ENCODE measurements around the gene CACNA1D. TPM values are rescaled to one million over a fixed set of nuclear protein-coding genes. Genes with fewer than 3 reads are reported as not detected.

Gene CACNA1D
- total RNA-seq, 2 experiments from 2014 or later, result 0.31 to 0.32 TPM

DNA sequence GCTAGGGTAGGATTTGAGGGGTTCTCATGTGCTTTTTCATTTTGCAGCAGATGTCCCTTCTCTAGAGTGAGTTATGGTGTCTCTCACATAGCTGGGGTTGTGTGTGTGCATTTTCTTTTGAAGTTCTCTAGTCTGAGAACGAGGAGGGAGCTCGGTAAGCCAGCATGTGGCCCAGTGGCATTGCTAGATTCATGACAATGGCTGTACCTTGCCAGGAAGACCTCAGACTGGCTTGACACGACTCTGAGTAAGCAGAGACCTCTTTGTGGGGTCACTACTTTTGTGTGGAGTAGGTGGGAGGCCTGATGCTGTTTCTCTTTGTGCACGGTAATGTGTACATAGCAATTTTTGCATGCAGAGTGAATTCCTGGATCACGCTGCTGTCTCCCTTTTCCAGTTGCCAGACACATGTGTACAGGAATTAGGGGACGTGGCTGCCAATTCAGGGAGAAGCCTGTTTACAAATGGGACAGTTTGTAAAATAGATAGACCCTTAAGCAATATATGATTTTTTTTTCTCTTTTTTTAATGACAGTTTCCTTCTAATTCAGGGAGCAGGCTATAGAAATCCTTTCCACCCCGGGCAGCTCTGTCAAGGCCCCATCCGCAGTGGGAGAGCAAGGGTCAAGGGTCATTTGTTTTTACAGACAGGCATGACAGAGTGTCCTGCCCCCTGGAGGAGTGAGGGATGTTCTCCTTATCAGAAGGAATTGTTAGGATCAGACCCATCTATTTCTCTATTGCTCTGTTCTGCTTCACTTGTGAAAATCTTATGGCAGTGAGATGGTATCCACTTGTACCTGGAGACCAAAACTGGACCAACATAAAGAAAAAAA, 4.6 kb downstream of the CACNA1D start:
- Mint-ChIP-seq H3K4me3 (no peak overlapping the region), H3K9me3 (ENCODE audit: insufficient read depth) (no peaks in the 10 kb centered on the region), H3K36me3 (ENCODE audit: low read depth) (no peaks in the 10 kb centered on the region), H3K4me1 (ENCODE audit: low read depth) (peaks cover 5% of the 10 kb centered on the region), H3K27ac (no peak overlapping the region), H3K27me3 (ENCODE audit: low read depth) (peaks cover 55% of the 10 kb centered on the region)
- POLR2A ChIA-PET, result no interaction called here
- DNase-seq, result no peak
- ATAC-seq, result no peak
- CTCF ChIA-PET, result no interaction called here

DNA sequence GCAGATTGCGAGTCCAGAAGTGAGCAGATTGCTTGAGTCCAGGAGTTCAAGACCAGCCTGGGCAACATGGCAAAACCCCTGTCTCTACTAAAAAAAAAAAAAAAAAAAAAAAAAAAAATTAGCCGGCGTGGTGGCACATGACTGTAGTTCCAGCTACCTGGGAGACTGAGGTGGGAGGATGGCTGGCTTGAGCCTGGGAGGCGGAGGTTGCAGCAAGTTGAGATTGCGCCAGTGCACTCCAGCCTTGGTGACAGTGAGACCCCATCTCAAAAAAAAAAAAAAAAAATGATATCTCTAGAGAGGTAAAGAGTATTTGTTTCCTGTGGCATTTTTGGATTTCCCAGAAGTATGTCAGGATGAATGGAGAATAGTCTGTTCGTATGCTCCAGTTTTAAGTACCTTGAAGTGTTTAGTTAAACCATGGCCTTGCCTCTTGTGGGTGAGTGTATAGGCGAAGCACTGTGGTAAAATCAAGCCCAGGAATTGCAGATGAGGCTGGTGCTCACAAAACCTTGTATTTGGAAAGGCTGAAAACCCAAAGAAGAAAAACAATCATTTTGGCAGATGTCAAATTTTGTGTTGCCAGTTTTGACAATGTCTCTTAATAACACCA, 5.9 kb downstream of the CACNA1D start:
- Mint-ChIP-seq H3K27me3 (ENCODE audit: low read depth) (peaks cover 51% of the 10 kb centered on the region), H3K4me3 (no peak overlapping the region), H3K4me1 (ENCODE audit: low read depth) (peaks cover 2% of the 10 kb centered on the region), H3K27ac (no peak overlapping the region), H3K36me3 (ENCODE audit: low read depth) (no peaks in the 10 kb centered on the region), H3K9me3 (ENCODE audit: insufficient read depth) (no peaks in the 10 kb centered on the region)
- POLR2A ChIA-PET, result no interaction called here
- CTCF ChIA-PET, result no interaction called here
- DNase-seq (no peak), ATAC-seq (no peak)

- no peaks in the 10 kb centered on the region for H3K4me1 Mint-ChIP-seq (ENCODE audit: low read depth)
- DNase-seq, result no peak
- POLR2A ChIA-PET, result no interaction called here
- peaks cover 44% of the 10 kb centered on the region for H3K27me3 Mint-ChIP-seq (ENCODE audit: low read depth)
- H3K9me3 Mint-ChIP-seq (ENCODE audit: insufficient read depth), result no peaks in the 10 kb centered on the region
- no peaks in the 10 kb centered on the region for H3K36me3 Mint-ChIP-seq (ENCODE audit: low read depth)
- no peak overlapping the region for H3K27ac Mint-ChIP-seq
- no peak for ATAC-seq
- H3K4me3 Mint-ChIP-seq, result no peak overlapping the region
- CTCF ChIA-PET, result no interaction called here
Measured at GRCh38 chr3:53501178-53501577, 6.8 kb downstream of the CACNA1D start.

GRCh38 chr3:53502737-53503136, 8.3 kb downstream of the CACNA1D start:
- Mint-ChIP-seq H3K4me3 (no peak overlapping the region), H3K4me1 (ENCODE audit: low read depth) (no peaks in the 10 kb centered on the region), H3K27ac (no peak overlapping the region), H3K36me3 (ENCODE audit: low read depth) (no peaks in the 10 kb centered on the region), H3K27me3 (ENCODE audit: low read depth) (peaks cover 29% of the 10 kb centered on the region), H3K9me3 (ENCODE audit: insufficient read depth) (no peaks in the 10 kb centered on the region)
- POLR2A ChIA-PET, result interaction anchor here (0.7 kb wide), 1 partner anchor 96 kb away, joined by 3 read pairs; no protein-coding TSS in a partner anchor
- ATAC-seq (no peak), DNase-seq (no peak)
- CTCF ChIA-PET, result no interaction called here

- CTCF ChIA-PET, result interaction anchor here (1.2 kb wide), 1 partner anchor 130 kb away, joined by 4 read pairs; no protein-coding TSS in a partner anchor
- POLR2A ChIA-PET, result interaction anchor here (0.7 kb wide), 1 partner anchor 35 kb away, joined by 3 read pairs; no protein-coding TSS in a partner anchor
Measured at GRCh38 chr3:53503195-53503594, 8.8 kb downstream of the CACNA1D start.

DNA sequence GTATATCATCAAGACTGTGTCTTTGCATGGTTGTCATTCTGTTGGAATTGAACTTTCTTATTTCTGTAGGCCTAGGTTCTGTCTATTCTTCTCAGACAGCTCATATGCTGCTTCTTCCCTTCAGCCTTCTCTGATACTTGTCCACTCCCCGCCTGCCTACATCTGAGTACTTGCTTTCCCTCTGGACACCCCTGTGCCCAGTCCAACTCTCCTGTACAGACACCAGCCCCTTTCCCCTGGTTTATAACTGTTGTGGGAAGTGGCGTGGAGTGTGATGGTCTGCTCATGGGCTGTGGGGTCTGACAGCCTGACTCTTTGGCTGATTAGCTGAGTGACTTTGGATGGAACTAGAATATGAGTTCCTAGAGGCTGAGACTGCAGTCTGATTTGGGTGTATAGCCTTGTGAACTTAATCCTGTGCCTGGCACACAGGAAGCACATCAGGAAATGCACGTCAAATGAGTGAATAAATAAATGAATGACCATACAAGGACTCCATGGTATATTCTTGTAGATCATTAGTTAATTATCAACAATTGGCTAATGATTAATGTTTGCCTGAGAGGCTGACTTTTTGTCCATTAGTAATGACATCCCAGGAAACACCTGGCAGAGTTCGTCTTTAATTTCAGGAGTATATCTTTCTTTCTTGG, 11.8 kb downstream of the CACNA1D start:
- Mint-ChIP-seq H3K27me3 (ENCODE audit: low read depth) (peaks cover 27% of the 10 kb centered on the region), H3K4me3 (no peak overlapping the region), H3K9me3 (ENCODE audit: insufficient read depth) (no peaks in the 10 kb centered on the region), H3K27ac (no peak overlapping the region), H3K4me1 (ENCODE audit: low read depth) (no peaks in the 10 kb centered on the region), H3K36me3 (ENCODE audit: low read depth) (no peaks in the 10 kb centered on the region)
- DNase-seq (no peak), ATAC-seq (no peak)
- ChIA-PET CTCF (no interaction called here), POLR2A (no interaction called here)

More at GRCh38 chr3:53503195-53503594, 8.8 kb downstream of the CACNA1D start:
- Mint-ChIP-seq H3K9me3 (ENCODE audit: insufficient read depth) (no peaks in the 10 kb centered on the region), H3K27me3 (ENCODE audit: low read depth) (peaks cover 25% of the 10 kb centered on the region), H3K4me1 (ENCODE audit: low read depth) (no peaks in the 10 kb centered on the region), H3K36me3 (ENCODE audit: low read depth) (no peaks in the 10 kb centered on the region), H3K27ac (no peak overlapping the region), H3K4me3 (no peak overlapping the region)
- DNase-seq, result no peak
- ATAC-seq, result no peak

DNA sequence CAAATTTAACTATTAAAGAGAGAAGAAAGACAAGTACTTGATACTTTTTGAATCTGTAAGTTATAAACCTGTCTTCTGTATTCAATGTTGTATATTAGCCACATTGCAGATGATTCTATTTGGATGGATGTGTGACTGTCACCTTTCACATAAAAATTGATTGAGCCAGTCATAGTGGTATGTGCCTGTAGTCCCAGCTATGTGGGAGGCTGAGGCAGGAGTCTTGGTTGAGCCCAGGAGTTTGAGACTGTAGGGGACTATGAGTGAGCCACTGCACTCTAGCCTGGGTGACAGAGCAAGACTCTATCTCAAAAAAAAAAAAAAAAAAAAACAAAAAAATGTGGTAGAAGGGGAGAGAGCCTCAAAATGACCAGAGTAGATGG, 12.3 kb downstream of the CACNA1D start:
- Mint-ChIP-seq H3K4me3 (no peak overlapping the region), H3K27ac (no peak overlapping the region), H3K9me3 (ENCODE audit: insufficient read depth) (no peaks in the 10 kb centered on the region), H3K27me3 (ENCODE audit: low read depth) (peaks cover 22% of the 10 kb centered on the region), H3K4me1 (ENCODE audit: low read depth) (no peaks in the 10 kb centered on the region), H3K36me3 (ENCODE audit: low read depth) (no peaks in the 10 kb centered on the region)
- ChIA-PET POLR2A (no interaction called here), CTCF (no interaction called here)
- ATAC-seq (no peak), DNase-seq (no peak)

- CTCF ChIA-PET, result no interaction called here
Measured at GRCh38 chr3:53509494-53509893, 15.1 kb downstream of the CACNA1D start.

DNA sequence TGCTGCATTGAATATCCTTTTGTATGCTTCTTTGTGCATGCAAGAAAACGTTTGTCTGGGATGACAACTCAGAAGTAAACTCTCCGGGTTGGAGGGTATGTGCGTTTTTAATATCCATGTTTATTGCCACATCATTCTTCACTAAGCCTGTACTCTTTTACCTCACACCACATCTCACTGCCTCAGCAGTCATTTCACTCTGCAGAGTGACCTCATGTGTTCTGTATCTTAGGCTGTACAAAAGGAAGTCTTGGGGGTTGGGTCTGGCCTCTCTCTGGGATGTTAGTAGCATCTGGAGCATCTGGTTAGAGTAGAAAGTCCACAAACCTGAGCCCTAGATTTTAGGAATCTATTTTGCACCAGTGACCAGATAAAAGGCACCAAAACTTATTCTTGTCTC, 16.1 kb downstream of the CACNA1D start:
- DNase-seq, result no peak

More at GRCh38 chr3:53509494-53509893, 15.1 kb downstream of the CACNA1D start:
- DNase-seq (no peak), ATAC-seq (no peak)
- H3K4me3 Mint-ChIP-seq, result no peak overlapping the region
- H3K9me3 Mint-ChIP-seq (ENCODE audit: insufficient read depth), result no peaks in the 10 kb centered on the region
- POLR2A ChIA-PET, result no interaction called here
- peaks cover 16% of the 10 kb centered on the region for H3K27me3 Mint-ChIP-seq (ENCODE audit: low read depth)
- H3K27ac Mint-ChIP-seq, result no peak overlapping the region
- no peaks in the 10 kb centered on the region for H3K4me1 Mint-ChIP-seq (ENCODE audit: low read depth)
- no peaks in the 10 kb centered on the region for H3K36me3 Mint-ChIP-seq (ENCODE audit: low read depth)

GRCh38 chr3:53511246-53511645, 16.8 kb downstream of the CACNA1D start:
- no peak overlapping the region for H3K27ac Mint-ChIP-seq
- peaks cover 16% of the 10 kb centered on the region for H3K27me3 Mint-ChIP-seq (ENCODE audit: low read depth)
- H3K4me3 Mint-ChIP-seq, result no peak overlapping the region
- DNase-seq (no peak), ATAC-seq (no peak)
- H3K9me3 Mint-ChIP-seq (ENCODE audit: insufficient read depth), result no peaks in the 10 kb centered on the region
- POLR2A ChIA-PET, result no interaction called here
- no peaks in the 10 kb centered on the region for H3K4me1 Mint-ChIP-seq (ENCODE audit: low read depth)
- CTCF ChIA-PET, result no interaction called here
- H3K36me3 Mint-ChIP-seq (ENCODE audit: low read depth), result no peaks in the 10 kb centered on the region

More for the DNA sequence above, 16.1 kb downstream of the CACNA1D start:
- Mint-ChIP-seq H3K4me3 (no peak overlapping the region), H3K4me1 (ENCODE audit: low read depth) (no peaks in the 10 kb centered on the region), H3K27ac (no peak overlapping the region), H3K36me3 (ENCODE audit: low read depth) (no peaks in the 10 kb centered on the region), H3K27me3 (ENCODE audit: low read depth) (peaks cover 16% of the 10 kb centered on the region), H3K9me3 (ENCODE audit: insufficient read depth) (no peaks in the 10 kb centered on the region)
- no peak for ATAC-seq
- ChIA-PET POLR2A (no interaction called here), CTCF (no interaction called here)

DNA sequence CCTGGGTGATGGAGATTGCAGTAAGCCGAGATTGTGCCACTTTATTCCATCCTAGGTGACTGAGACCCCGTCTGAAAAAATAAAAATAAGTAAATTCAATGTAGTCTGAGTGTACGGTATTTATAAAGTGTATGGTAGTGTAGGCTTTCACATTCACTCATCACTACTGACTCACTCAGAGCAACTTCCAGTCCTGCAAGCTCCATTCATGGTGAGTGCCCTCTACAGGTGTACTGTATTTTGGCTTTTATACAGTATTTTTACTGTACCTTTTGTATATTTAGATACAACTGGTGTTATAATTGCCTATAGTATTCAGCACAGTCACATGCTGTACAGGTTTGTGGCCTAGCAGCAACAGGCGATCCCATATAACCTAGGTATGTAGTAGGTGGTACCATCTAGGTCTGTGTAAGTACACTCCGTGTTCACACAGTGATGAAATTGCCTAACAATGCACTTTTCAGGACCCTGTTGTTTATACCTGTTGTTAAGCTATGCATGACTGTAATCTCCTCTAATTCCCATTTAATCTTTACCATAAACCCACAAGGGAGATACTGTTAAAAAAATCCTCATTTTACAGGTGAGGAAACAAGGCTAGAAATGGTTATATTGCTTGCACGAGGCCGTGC, 19.3 kb downstream of the CACNA1D start:
- CTCF ChIA-PET, result interaction anchor here (1.0 kb wide), 1 partner anchor 10 kb away, joined by 3 read pairs; no protein-coding TSS in a partner anchor

GRCh38 chr3:53516339-53516738, 21.9 kb downstream of the CACNA1D start:
- ATAC-seq (no peak), DNase-seq (no peak)
- no peaks in the 10 kb centered on the region for H3K4me1 Mint-ChIP-seq (ENCODE audit: low read depth)
- H3K27ac Mint-ChIP-seq, result no peak overlapping the region
- no peak overlapping the region for H3K4me3 Mint-ChIP-seq
- POLR2A ChIA-PET, result no interaction called here
- CTCF ChIA-PET, result no interaction called here
- no peaks in the 10 kb centered on the region for H3K9me3 Mint-ChIP-seq (ENCODE audit: insufficient read depth)
- H3K27me3 Mint-ChIP-seq (ENCODE audit: low read depth), result peaks cover under 1% of the 10 kb centered on the region
- H3K36me3 Mint-ChIP-seq (ENCODE audit: low read depth), result no peaks in the 10 kb centered on the region

More for the DNA sequence above, 19.3 kb downstream of the CACNA1D start:
- H3K4me3 Mint-ChIP-seq, result no peak overlapping the region
- ATAC-seq (no peak), DNase-seq (no peak)
- no peaks in the 10 kb centered on the region for H3K4me1 Mint-ChIP-seq (ENCODE audit: low read depth)
- H3K36me3 Mint-ChIP-seq (ENCODE audit: low read depth), result no peaks in the 10 kb centered on the region
- peaks cover 16% of the 10 kb centered on the region for H3K27me3 Mint-ChIP-seq (ENCODE audit: low read depth)
- no peak overlapping the region for H3K27ac Mint-ChIP-seq
- POLR2A ChIA-PET, result interaction anchor here (0.6 kb wide), 1 partner anchor 402 kb away, joined by 4 read pairs; no protein-coding TSS in a partner anchor
- H3K9me3 Mint-ChIP-seq (ENCODE audit: insufficient read depth), result no peaks in the 10 kb centered on the region
